SIG-M5 treated with dmso at 0.1 percent for 504 hours (cell line): ENCODE results near the gene NCF2.

Experiments
- DNase-seq: peaks from one replicate; lab custom pipeline; 2025; ENCODE audit not compliant: unreplicated experiment; lab: John Stamatoyannopoulos, UW

The NCF2 gene

GRCh38 chr1:183553331-183553730, 36.9 kb downstream of the NCF2 start:
- no peak for DNase-seq

GRCh38 chr1:183552891-183553290, 37.4 kb downstream of the NCF2 start:
- no peak for DNase-seq

- DNase-seq, result no peak
Observed at GRCh38 chr1:183552441-183552840, 37.8 kb downstream of the NCF2 start.

GRCh38 chr1:183551924-183552323, 38.3 kb downstream of the NCF2 start:
- DNase-seq, result no peak

- no peak for DNase-seq
Observed at GRCh38 chr1:183550915-183551314, 39.3 kb downstream of the NCF2 start.

GRCh38 chr1:183548116-183548515, 42.1 kb downstream of the NCF2 start:
- peak; percentile 26 for DNase-seq

GRCh38 chr1:183546427-183546826, 43.8 kb downstream of the NCF2 start:
- DNase-seq, result no peak

- DNase-seq, result no peak
Observed at GRCh38 chr1:183544598-183545297, 45.5 kb downstream of the NCF2 start.

GRCh38 chr1:183543619-183544204, 46.5 kb downstream of the NCF2 start:
- DNase-seq, result peak; percentile 83

GRCh38 chr1:183537405-183537804, 52.9 kb downstream of the NCF2 start:
- DNase-seq, result no peak

- DNase-seq, result no peak
Observed at GRCh38 chr1:183533617-183534174, 56.6 kb downstream of the NCF2 start.

GRCh38 chr1:183528577-183528976, 61.7 kb downstream of the NCF2 start:
- no peak for DNase-seq

- no peak for DNase-seq
Observed at GRCh38 chr1:183522104-183522503, 68.2 kb downstream of the NCF2 start.

GRCh38 chr1:183520379-183520778, 69.9 kb downstream of the NCF2 start:
- DNase-seq, result no peak

- DNase-seq, result no peak
Observed at GRCh38 chr1:183517401-183517800, 72.9 kb downstream of the NCF2 start.

- DNase-seq, result no peak
Observed at GRCh38 chr1:183516725-183517124, 73.5 kb downstream of the NCF2 start.

- DNase-seq, result peak; percentile 41
Observed at GRCh38 chr1:183515002-183515689, 75.1 kb downstream of the NCF2 start.

GRCh38 chr1:183514235-183514634, 76.0 kb downstream of the NCF2 start:
- no peak for DNase-seq

- no peak for DNase-seq
Observed at GRCh38 chr1:183512450-183512849, 77.8 kb downstream of the NCF2 start.

GRCh38 chr1:183508694-183509093, 81.6 kb downstream of the NCF2 start:
- DNase-seq, result no peak

- DNase-seq, result no peak
Observed at GRCh38 chr1:183506561-183506960, 83.7 kb downstream of the NCF2 start.
